MM.1S (cell line): ENCODE results near the gene DDR1.

Experiments
- DNase-seq: peaks from one replicate; pipeline ENCODE4 v3.0.0-alpha.2; 2015
- H2AFZ ChIP-seq: fragments of 300-600 bp; sonication (generic); 2 replicates; pipeline ENCODE4 v1.6.0; 2016; ENCODE audit warnings: antibody characterized with exemption, low read length
- H3F3A ChIP-seq: fragments of 300-600 bp; sonication (generic); 2 replicates; pipeline ENCODE4 v1.6.1; 2016; ENCODE audit warnings: mild to moderate bottlenecking, antibody characterized with exemption, low read length, moderate library complexity, mixed read lengths; ENCODE audit not compliant: insufficient read depth
- H3K27ac ChIP-seq: fragments of 300-600 bp; sonication (generic); 2 replicates; pipeline ENCODE4 v1.5.1; 2016; ENCODE audit warnings: mild to moderate bottlenecking, low read length
- H3K27me3 ChIP-seq: fragments of 300-600 bp; sonication (generic); replicated peaks from 2 replicates; pipeline ENCODE4 v1.6.0; 2016; ENCODE audit warnings: low read length; ENCODE audit not compliant: insufficient read depth
- H3K36me3 ChIP-seq: fragments of 300-600 bp; sonication (generic); replicated peaks from 2 replicates; pipeline ENCODE4 v1.6.1; 2016; ENCODE audit warnings: mild to moderate bottlenecking, low read length, mixed read lengths; ENCODE audit not compliant: insufficient read depth
- H3K4me1 ChIP-seq: fragments of 300-600 bp; sonication (generic); 2 replicates; pipeline ENCODE4 v1.6.1; 2016; ENCODE audit warnings: low read length, mixed read lengths
- H3K4me2 ChIP-seq: fragments of 300-600 bp; sonication (generic); 2 replicates; pipeline ENCODE4 v1.6.0; 2016; ENCODE audit warnings: low read depth, low read length
- H3K4me3 ChIP-seq: fragments of 300-600 bp; sonication (generic); 2 replicates; pipeline ENCODE4 v1.5.1; 2016; ENCODE audit warnings: low read length, mixed read lengths
- H3K79me2 ChIP-seq: fragments of 300-600 bp; sonication (generic); 2 replicates; pipeline ENCODE4 v1.6.1; 2016; ENCODE audit warnings: mixed run types, low read length, mixed read lengths
- H3K9ac ChIP-seq: fragments of 300-600 bp; sonication (generic); 2 replicates; pipeline ENCODE4 v1.6.1; 2016; ENCODE audit warnings: low read length, mixed read lengths
- H3K9me2 ChIP-seq: fragments of 300-600 bp; sonication (generic); replicated peaks from 2 replicates; pipeline ENCODE4 v1.6.1; 2016; ENCODE audit warnings: mild to moderate bottlenecking, low read length, mixed read lengths; ENCODE audit not compliant: insufficient read depth
- H3K9me3 ChIP-seq: fragments of 300-600 bp; sonication (generic); replicated peaks from 2 replicates; pipeline ENCODE4 v1.6.1; 2016; ENCODE audit warnings: mild to moderate bottlenecking, low read length, mixed read lengths; ENCODE audit not compliant: insufficient read depth
- H4K20me1 ChIP-seq: fragments of 300-600 bp; sonication (generic); 2 replicates; pipeline ENCODE4 v1.6.1; 2016; ENCODE audit warnings: mild to moderate bottlenecking, low read length, moderate library complexity, mixed read lengths; ENCODE audit not compliant: insufficient read depth
- CTCF ChIP-seq: fragments of 300-600 bp; sonication (generic); IDR thresholded peaks from 2 replicates; pipeline ENCODE4 v1.5.1; 2016; ENCODE audit warnings: antibody characterized with exemption, low read length, mixed read lengths
- EZH2 ChIP-seq: fragments of 300-600 bp; sonication (generic); optimal IDR thresholded peaks from 2 replicates; pipeline ENCODE3; 2017; ENCODE audit warnings: low read depth, mild to moderate bottlenecking, antibody characterized with exemption, low read length, mixed read lengths
- EZH2phosphoT487 ChIP-seq: fragments of 300-600 bp; sonication (generic); IDR thresholded peaks from 2 replicates; pipeline ENCODE4 v1.6.1; 2018; ENCODE audit warnings: antibody characterized with exemption, low read length

DDR1 gene

GRCh38 chr6:30914854-30915590 lies 30.7 kb downstream of the DDR1 start:
- peak overlapping the region; percentile 43; the same call in 1 of the 2 replicates for H3K27ac ChIP-seq
- no peaks in the 10 kb centered on the region for H3K36me3 ChIP-seq
- H2AFZ ChIP-seq, result peak overlapping the region; percentile 97
- H3F3A ChIP-seq, result no peaks in the 10 kb centered on the region; the same call in 1 of the 2 replicates
- H3K9me2 ChIP-seq, result no peaks in the 10 kb centered on the region
- H3K4me2 ChIP-seq, result peak overlapping the region; percentile 98
- no peak for TF ChIP-seq EZH2
- no peak for TF ChIP-seq CTCF
- TF ChIP-seq EZH2phosphoT487, result no peak
- H4K20me1 ChIP-seq, result no peaks in the 10 kb centered on the region
- H3K4me3 ChIP-seq, result peak overlapping the region; percentile 85
- peak overlapping the region; percentile 93 for H3K9ac ChIP-seq
- H3K79me2 ChIP-seq, result no peaks in the 10 kb centered on the region
- H3K9me3 ChIP-seq, result no peaks in the 10 kb centered on the region
- DNase-seq, result no peak
- no peaks in the 10 kb centered on the region for H3K27me3 ChIP-seq
- H3K4me1 ChIP-seq, result peaks cover 8% of the 10 kb centered on the region; the same call in 1 of the 2 replicates

- no peak overlapping the region for H3K4me3 ChIP-seq
- H3K4me1 ChIP-seq, result peaks cover 8% of the 10 kb centered on the region; the same call in 1 of the 2 replicates
- H3K79me2 ChIP-seq, result no peaks in the 10 kb centered on the region
- H2AFZ ChIP-seq, result no peak overlapping the region
- H3K9me3 ChIP-seq, result no peaks in the 10 kb centered on the region
- TF ChIP-seq EZH2phosphoT487 (no peak), CTCF (peak; percentile 66), EZH2 (no peak)
- no peak overlapping the region for H3K27ac ChIP-seq
- H3K9me2 ChIP-seq, result no peaks in the 10 kb centered on the region
- H3K27me3 ChIP-seq, result no peaks in the 10 kb centered on the region
- H3F3A ChIP-seq, result no peaks in the 10 kb centered on the region; the same call in 1 of the 2 replicates
- peak; percentile 51 for DNase-seq
- H3K4me2 ChIP-seq, result peak overlapping the region; percentile 98; the same call in 1 of the 2 replicates
- no peaks in the 10 kb centered on the region for H3K36me3 ChIP-seq
- H3K9ac ChIP-seq, result no peak overlapping the region; the same call in 1 of the 2 replicates
- H4K20me1 ChIP-seq, result no peaks in the 10 kb centered on the region
Measured at GRCh38 chr6:30915591-30915946, 31.2 kb downstream of the DDR1 start.

- no peak overlapping the region for H3K27ac ChIP-seq
- no peaks in the 10 kb centered on the region; the same call in 1 of the 2 replicates for H3F3A ChIP-seq
- H3K4me2 ChIP-seq, result no peak overlapping the region
- H3K36me3 ChIP-seq, result no peaks in the 10 kb centered on the region
- H3K4me3 ChIP-seq, result no peak overlapping the region
- H3K9me3 ChIP-seq, result no peaks in the 10 kb centered on the region
- H3K27me3 ChIP-seq, result no peaks in the 10 kb centered on the region
- peaks cover 8% of the 10 kb centered on the region; the same call in 1 of the 2 replicates for H3K4me1 ChIP-seq
- TF ChIP-seq CTCF (no peak), EZH2 (no peak), EZH2phosphoT487 (no peak)
- no peak for DNase-seq
- no peak overlapping the region for H2AFZ ChIP-seq
- H3K9ac ChIP-seq, result no peak overlapping the region
- no peaks in the 10 kb centered on the region for H3K79me2 ChIP-seq
- H3K9me2 ChIP-seq, result no peaks in the 10 kb centered on the region
- H4K20me1 ChIP-seq, result no peaks in the 10 kb centered on the region
Measured at GRCh38 chr6:30917041-30917440, 32.7 kb downstream of the DDR1 start.
